Sigmoid colon (tissue), 3 donors: ENCODE results near the gene TRAF3IP1.

Experiments
- POLR2A ChIP-seq, 2 donors: fragments of 450-650 bp; IDR thresholded peaks; one replicate each; pipeline ENCODE4 v1.6.1; 2016; ENCODE audit warnings: antibody characterized with exemption in 2 of 2, mild to moderate bottlenecking in 2 of 2, moderate library complexity in 2 of 2
- TF ChIP-seq, protein P1 (sequence below), 4 experiments: fragments of 450-650 bp in 3 of 4; fragments of 200-600 bp in 1 of 4; IDR thresholded peaks; one replicate each; pipeline ENCODE4 v1.5.1; 2016 to 2019; ENCODE audit warnings: antibody characterized with exemption in 4 of 4, mild to moderate bottlenecking in 3 of 4, moderate library complexity in 2 of 4

GRCh38 chr2:238313289-238313990, 6.9 kb upstream of the TRAF3IP1 start:
- TF ChIP-seq, protein P1, sequence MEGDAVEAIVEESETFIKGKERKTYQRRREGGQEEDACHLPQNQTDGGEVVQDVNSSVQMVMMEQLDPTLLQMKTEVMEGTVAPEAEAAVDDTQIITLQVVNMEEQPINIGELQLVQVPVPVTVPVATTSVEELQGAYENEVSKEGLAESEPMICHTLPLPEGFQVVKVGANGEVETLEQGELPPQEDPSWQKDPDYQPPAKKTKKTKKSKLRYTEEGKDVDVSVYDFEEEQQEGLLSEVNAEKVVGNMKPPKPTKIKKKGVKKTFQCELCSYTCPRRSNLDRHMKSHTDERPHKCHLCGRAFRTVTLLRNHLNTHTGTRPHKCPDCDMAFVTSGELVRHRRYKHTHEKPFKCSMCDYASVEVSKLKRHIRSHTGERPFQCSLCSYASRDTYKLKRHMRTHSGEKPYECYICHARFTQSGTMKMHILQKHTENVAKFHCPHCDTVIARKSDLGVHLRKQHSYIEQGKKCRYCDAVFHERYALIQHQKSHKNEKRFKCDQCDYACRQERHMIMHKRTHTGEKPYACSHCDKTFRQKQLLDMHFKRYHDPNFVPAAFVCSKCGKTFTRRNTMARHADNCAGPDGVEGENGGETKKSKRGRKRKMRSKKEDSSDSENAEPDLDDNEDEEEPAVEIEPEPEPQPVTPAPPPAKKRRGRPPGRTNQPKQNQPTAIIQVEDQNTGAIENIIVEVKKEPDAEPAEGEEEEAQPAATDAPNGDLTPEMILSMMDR (IDR thresholded peaks at IDR 0.05) = no peak
- TF ChIP-seq POLR2A (IDR thresholded peaks at IDR 0.05) = no peak
